GM18526 (cell line): ENCODE results near the gene PAPPA2.

Experiments used
- POLR2A ChIP-seq: IDR thresholded peaks from 3 replicates; pipeline ENCODE4 v1.6.1; 2011; ENCODE audit not compliant: insufficient read length; ENCODE audit errors: extremely low read depth

The PAPPA2 gene

DNA sequence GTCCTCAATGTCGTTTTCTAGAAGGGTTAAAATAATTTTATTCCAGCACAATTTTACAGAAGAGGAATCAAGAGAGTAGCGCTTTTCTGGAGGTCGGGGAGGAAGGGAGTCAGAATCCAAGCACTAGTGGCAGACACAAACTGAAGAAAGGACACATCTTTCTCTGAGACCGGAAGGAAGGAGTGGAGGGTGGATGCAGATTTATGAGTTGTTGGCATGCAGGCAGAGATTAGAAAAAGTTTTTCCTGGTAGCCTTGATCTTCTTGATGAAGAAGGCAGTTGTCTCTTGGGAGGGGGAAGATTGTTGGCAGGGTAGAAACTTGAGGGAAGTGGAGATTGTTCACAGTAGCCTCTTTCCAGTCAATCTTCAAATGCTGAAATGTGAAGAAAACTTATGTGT is 149.8 kb downstream of the PAPPA2 start:
- no peak for TF ChIP-seq POLR2A

DNA sequence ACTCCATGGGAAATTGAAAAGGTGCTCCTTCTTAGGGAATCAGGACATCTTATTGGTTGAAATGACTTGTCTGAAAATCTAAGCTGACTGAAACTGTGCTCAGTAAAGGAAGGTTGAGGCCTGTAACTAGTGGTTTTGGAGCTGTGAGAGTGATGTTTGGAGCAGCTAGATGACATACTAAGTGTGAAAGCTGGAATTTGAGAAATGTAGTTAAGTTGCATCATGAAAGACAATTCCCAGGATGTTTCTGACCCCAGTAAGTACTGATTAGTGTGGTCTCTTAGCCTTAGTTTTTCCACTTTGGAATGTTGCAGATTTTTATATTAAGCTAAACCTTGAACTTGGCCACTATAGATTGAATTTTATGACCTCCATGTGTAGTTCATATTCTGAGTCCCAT is 154.9 kb downstream of the PAPPA2 start:
- TF ChIP-seq POLR2A = no peak

DNA sequence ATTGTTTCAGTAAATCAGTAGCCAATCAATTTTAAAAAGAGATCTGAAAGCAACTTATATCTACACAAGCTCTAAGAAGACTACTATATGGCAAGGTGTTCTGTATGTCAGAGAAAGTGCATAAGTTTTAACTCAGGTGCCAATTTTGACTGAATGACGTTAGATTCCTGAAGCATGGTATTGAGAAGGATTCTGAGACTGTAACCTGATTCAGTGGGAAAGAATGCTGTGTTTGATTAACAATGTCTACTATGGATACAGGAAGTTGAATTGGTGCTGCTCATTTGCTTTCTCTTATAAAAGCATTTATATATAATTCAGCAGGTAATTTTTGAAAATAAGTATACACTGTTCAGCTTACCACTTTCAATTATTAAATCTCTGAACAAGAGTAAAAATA is 156.3 kb downstream of the PAPPA2 start:
- no peak for TF ChIP-seq POLR2A

DNA sequence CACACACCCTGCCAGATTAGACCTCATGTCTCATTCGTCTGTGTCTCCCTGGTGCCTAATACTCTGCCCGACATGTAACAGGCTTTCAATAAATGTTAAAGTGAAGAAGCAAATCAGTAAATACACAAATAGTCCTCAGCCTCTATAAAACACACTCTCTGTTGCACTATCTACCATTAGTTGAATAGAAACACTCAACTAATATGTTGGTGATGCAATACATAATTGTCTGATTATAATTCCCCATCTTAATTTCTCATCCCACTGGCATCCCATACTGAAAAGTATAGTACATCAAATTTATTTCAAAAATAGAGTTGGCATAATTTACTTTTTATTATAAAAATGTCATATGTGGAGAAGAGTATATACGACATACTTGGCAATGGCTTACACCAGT is 162.4 kb downstream of the PAPPA2 start:
- no peak for TF ChIP-seq POLR2A

DNA sequence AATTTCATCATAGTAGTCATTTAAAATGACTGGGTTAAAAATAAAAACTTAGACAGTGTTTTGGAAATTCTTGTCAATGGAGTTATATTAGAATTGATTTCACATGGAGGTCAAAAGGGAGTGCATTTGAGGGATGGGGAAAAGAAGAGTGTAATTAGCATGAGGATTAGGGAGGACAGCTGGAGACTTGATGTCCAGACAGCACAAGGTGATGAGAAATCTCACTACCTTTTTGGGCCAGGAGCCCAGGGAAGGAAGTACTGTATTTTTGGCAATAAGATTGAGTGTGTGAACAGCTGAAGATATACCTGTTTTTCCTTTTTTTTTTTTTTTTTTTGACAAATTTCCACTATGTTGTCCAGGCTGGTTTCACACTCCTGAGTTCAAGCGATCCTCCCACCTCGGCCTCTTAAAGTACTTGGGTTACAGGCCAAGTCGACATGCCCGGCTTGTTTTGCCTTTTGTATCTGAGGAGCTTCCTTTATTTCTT is 163.6 kb downstream of the PAPPA2 start:
- TF ChIP-seq POLR2A = no peak

DNA sequence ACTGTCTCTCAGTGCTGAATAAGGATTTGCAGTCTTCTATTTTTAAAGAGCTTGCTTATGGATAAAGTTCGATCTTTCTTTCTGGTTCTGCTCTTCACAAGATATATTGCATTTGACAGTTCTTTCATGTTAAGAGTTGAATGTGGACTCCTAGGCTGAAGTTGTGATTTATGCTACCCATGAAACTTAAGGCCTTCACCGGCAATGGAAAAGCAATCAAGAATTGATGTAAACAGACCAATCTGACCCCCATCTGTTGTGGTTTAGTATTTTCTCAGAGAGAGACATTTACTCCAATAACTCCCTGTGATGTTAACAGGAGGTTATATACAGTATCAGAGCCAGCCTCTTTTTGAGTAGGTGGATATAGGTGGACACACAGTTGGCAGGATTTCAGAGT is 165.8 kb downstream of the PAPPA2 start:
- no peak for TF ChIP-seq POLR2A

DNA sequence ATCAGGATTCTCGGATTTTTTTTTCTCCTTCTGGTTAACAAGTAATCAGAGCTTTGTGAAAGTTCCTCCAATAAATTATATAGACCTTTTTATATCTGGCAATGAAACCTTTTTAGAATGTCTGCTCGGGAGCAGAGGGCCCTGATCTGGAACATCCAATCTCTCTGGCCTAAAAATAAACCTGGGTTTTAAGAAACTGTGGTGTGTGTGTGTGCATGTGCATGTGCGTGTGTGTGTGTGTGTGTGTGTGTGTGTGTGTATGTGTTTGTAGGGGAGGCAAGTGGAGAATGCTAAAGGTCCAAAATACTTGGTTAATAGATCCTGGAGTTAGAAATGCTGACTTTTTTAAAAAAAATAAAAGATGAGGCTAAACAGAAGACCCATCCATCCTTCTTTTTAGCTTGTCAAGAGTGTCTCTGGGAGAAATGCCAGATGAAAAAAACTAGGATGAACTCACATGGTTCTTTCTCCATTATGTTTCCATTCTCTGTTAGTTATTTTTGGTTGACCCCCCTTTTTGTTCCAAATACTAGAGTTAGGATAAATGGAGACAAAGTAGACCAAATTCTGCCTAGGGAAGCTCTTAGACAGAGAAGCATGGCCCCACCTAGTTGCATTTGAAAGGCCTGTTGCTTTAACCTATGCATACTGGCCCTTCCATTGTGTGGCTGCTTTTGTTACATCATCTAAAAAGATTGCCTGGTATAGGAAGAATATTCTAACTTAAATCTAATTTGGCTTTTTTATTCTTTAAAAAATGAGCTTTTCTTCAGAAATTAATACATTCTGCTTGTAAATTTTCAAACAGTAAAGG is 175.9 kb downstream of the PAPPA2 start:
- no peak for TF ChIP-seq POLR2A

DNA sequence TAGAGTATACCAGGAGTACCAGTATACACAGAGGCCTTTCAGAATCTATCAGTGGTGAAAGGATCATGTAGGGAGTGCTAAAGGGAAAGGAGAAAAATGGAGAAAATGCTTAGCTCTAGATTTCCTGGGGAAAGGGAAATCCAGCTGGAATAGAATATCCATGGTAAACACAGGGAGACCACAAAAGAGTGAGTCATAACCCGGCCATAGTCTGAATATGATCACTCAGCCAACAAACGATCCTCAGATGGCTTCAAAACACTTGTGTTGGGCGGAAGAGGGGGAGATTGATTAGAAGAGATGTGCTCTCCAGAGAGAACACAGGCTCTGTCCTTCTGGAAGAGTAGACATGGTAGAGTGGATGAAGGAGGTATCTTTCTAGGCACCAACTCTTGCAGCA is 180.6 kb downstream of the PAPPA2 start:
- no peak for TF ChIP-seq POLR2A

DNA sequence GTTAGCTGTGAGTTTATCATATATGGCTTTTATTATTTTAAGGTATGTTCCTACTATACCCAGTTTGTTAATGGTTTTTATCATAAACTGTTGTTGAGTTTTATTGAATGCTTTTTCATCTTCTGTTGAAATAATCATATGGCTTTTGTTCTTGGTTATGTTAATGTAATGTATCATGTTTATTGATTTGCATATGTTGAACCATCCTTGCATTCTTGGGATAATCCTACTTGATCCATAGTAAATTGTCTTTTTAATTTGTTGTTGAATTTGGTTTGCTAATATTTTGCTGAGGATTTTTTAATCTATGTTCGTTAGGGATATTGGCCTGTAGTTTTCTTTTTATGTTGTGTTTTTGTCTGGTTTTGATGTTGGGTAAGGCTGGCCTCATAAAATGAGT is 185.6 kb downstream of the PAPPA2 start:
- TF ChIP-seq POLR2A = no peak

DNA sequence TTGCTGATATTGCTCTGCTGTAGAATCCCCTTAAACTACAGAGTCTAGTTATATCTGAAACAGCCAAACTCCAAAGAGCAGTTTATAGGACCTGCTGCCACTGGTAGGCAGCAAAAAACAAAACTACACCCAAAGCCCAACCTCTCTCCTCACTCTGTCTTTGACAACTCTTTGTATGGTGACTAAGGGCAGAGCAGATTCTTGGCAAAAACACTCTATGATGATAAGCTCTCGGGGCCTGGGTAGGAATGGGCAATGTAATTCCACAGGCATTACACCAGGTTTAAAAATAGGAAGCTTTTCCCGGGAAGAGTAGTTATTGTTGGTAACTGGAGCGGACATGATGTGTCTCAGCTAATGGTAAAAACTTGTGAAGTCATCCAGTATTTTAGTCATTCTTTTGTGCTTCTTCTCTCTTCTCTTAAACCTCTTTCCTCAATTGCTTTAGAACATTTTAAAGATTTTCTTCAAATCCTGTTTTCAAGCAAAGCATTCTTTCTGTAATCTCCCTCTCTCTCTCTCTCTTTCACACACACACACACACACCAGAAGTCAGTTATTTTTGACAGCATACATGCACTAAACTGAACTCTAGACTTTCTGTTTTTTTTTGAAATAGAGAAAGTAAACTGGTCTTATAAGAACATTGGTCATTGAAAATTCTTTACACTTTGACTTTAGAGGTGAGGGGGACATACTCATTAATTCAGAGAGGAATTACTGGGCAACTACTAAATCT is 193.5 kb downstream of the PAPPA2 start:
- no peak for TF ChIP-seq POLR2A

DNA sequence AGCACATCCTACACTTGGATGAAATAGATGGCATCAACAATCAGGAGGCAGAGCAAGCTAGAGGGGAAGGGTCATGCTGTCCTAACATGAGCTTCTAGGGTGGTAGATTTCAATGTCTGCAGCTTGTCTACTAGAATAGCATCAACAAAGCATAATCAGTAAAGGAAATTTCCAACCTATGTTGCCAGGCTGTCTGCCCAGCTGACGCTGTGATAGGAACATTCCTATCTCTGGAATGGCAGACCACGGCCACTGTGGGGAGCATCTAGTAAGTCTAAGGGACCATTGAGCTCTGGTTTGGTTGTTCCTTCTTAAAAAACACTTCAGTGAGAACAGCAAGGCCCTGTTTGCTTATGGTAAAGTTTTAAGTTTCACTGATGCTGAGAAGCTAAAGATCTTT is 206.8 kb downstream of the PAPPA2 start:
- TF ChIP-seq POLR2A = no peak

DNA sequence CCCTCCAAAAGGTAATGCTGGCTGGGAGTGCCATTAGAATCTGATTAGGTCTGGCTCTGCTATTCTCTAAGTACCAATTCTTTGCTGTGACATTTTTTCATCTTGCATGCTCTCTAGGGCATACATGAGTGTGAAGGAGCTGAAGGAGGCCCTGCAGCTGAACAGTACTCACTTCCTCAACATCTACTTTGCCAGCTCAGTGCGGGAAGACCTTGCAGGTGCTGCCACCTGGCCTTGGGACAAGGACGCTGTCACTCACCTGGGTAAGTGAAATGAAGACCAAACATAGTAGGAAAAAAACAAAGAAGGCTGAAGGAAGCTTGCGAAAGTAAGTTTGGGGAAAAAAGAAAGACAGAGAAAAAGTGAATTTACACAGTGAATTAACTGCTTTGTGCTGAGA is 207.9 kb downstream of the PAPPA2 start:
- no peak for TF ChIP-seq POLR2A

DNA sequence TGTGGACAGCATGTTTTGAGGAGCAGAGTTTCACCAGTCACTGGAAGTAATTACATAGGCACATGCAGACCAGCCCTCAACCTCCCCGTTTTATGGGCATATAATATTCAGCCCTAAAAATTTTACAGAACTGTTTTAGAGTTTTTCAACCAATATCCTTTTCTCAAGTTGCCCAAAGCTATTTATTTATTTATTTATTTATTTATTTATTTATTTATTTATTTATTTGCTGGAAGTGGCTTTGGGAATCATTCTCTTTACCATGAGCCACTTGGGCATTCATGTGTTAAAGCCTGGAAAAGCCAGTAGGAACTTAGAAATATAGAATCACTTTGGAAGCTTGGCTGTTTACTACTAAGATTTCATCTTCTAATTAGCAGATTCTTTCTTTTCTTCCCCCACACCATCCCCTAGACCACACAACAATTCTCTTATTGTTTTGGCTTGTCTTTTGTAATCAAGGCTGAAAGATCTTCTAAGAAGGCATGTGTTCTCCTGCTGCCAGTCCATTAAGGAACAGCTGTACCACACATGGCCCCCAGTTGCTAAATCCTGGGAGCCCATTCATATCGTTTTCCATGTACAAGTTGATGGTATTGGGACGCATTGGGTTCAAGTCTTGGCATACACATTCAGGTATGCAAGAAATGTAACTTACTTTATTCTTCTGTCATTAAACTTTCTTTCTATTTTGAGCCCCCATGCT is 220.0 kb downstream of the PAPPA2 start:
- TF ChIP-seq POLR2A = no peak

DNA sequence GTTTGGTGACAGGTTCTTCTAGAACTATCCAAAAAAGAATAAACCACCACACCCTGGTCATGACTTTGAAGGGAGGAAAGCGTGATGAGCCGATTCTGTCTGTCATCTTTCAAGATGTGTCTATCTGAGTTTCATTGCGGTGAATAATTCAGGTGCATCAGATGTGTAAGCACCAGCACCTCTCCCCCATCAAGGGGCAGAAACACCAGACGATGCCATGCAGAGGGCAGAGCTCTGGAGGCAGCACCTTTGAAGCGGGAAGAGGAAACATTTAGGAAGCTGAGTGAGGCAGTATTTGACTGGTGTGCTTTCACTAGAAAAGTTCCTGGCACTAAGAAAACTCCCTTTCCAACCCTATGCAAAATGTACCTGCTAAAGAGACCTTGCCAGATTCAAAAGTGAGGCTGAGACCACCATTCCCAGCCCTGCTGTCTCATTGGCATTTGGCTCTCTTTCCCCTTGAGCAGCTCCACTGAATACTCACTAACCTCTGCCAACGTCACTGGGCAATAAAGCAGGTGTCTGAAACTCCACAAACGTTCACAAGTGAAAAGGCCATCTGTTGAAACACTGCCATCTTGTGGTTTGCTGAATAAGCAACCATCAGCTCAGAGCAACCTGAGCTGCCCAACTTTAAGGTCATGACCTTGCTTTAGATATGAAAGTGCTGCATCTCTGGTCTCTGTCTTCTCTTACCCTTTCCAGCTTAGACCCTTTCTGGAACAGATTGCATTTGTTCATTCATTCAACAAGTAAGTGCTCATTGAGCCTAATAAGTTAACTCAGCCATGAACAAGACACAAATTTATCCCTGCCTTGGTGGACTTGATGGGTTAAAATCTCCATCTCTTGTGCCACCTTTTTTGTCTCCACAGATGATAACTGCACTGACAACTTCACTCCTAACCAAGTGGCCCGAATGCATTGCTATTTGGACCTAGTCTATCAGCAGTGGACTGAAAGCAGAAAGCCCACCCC is 228.6 kb downstream of the PAPPA2 start:
- TF ChIP-seq POLR2A = no peak

DNA sequence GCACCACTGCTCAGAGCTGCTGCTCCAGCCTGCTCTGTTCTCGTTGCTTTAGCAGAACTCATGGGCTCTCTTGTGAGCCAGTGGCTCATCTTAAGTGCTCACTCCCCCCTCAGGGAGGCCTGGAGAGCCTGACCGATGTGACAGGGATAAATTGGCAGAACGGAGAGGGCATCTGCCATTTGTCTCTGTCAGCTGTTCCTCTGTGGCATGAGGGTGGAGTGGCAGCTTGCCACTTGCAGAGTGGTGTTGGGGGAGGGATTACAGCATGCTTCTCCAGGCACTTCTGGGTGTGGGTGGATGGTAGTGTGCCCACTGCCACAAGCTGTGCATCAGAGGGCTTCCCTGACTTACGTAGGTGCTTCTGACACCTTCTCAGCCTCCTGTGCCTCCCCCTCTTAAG is 229.5 kb downstream of the PAPPA2 start:
- no peak for TF ChIP-seq POLR2A
